ENCODE data around the gene SH3GL1.
A peak's percentile ranks its signal among the peaks of the same experiment; 100 is the strongest.

Gene SH3GL1

DNA sequence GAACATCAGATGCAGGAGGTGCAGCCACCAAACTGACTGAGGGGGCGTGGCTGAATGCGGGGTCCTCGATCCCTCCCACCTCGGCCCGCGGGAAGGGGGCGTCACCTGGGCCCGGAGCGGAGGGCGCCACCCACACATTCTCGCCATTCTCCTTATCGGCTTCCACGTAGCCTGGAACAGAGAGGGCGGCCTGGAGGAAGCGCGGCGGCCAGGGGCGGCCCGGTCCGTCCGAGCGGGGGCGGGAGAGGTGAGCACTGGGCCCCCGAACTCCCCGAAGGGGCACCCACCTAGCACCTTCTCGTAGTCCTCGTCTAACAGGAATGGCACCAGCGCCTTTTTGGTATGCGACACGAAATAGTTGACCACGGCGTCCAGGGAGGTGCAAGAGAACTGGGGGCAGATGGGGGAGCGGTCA lies 73.5 kb downstream of the SH3GL1 start:
- TF ChIP-seq Cebpa-rat (IDR thresholded peaks at IDR 0.05) = no peak
- H3K27ac ChIP-seq = no peak overlapping the region
- H3K9me3 ChIP-seq = peaks cover 4% of the 10 kb centered on the region
- H3K27me3 ChIP-seq = peaks cover 7% of the 10 kb centered on the region; the same call in 1 of the 2 replicates
- 0 out of 2 replicates have a peak, but pooled peaks cover 18% of the 10 kb centered on the region for H3K36me3 ChIP-seq
- peak overlapping the region; percentile 35 for H3K4me2 ChIP-seq
- H3K9ac ChIP-seq = no peak overlapping the region
- H3K4me1 ChIP-seq = peaks cover 28% of the 10 kb centered on the region
- H3K4me3 ChIP-seq = no peak overlapping the region
- no peaks in the 10 kb centered on the region for H4K20me1 ChIP-seq

DNA sequence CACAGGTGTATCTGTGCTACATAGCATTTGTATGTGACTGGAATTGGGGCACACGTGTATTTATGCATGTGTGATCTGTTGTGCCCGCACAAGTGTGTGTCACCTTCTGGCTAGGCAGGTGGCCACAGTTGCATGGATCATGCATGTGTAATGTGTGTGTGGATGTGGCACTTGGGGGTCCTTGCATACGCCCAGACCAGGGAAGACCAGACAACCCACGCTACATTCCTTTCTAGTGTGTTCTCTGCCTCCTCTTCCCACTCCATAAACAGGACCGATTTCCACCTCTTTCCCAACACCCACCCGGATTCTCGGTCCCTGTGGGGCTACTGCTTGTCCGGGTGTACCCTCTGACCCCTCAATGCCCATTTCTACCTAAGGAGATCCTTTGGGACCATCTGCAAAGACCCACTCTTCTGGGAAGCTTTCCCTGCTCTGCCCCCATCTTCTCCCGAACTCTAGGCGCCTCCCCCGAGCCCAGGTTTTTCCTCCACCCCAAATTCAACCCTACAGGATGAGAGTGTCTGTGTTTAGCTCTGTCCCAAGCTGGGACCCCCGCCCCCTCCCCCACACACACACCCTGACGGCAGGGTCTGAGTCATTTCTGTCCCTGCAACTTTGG lies 74.0 kb downstream of the SH3GL1 start:
- Histone ChIP-seq H3K9ac (no peak overlapping the region), H3K4me3 (no peak overlapping the region), H3K27me3 (peaks cover 7% of the 10 kb centered on the region; the same call in 1 of the 2 replicates), H3K4me1 (peaks cover 23% of the 10 kb centered on the region), H4K20me1 (no peaks in the 10 kb centered on the region), H3K36me3 (0 out of 2 replicates have a peak, but pooled peaks cover 18% of the 10 kb centered on the region), H3K4me2 (peak overlapping the region; percentile 35), H3K27ac (no peak overlapping the region), H3K9me3 (peaks cover 9% of the 10 kb centered on the region)
- no peak for TF ChIP-seq Cebpa-rat (IDR thresholded peaks at IDR 0.05)

DNA sequence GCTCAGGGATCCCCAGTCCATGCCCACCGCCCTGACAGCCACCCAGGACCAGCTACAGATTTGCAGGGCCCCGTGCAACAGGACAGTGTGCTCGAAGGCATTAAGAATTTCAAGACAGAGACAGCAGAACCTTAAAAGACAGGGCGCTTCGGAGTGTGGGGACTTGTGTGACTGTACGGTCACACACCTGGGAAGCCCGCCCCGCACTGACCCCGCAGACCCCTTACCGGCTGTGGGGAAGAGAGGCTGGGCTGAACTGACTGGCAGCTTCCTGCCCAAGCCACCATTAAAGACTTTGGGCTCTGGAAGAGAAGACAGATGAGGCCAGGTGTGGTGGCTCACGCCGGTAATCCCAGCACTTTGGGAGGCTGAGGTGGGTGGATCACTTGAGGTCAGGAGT lies 76.1 kb downstream of the SH3GL1 start:
- Histone ChIP-seq H3K4me2 (no peak overlapping the region), H3K9me3 (peaks cover 29% of the 10 kb centered on the region), H3K27me3 (peaks cover 7% of the 10 kb centered on the region; the same call in 1 of the 2 replicates), H3K4me3 (no peak overlapping the region), H4K20me1 (no peaks in the 10 kb centered on the region), H3K36me3 (peaks cover 21% of the 10 kb centered on the region), H3K27ac (no peak overlapping the region), H3K9ac (no peak overlapping the region), H3K4me1 (peaks cover 16% of the 10 kb centered on the region)
- TF ChIP-seq Cebpa-rat (IDR thresholded peaks at IDR 0.05) = no peak

DNA sequence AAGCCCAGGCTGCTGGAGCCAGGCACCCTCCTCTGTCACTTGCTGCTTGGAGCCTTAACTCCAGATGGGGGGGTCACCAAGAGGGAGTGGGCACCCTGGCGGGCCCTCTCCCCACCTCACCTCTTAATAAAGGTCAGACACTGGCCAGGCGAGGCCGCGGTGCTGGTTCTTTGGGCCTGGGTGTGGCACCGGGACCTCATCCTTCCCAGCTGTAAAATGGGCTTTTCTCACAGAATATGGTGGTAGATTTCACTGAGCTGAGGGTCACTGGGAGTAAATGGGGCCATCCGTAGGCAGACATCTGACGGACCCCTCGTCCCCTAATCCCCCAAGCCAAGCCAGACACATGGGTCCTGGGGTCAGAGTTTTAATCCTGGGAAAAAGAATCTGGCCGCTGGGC lies 76.7 kb downstream of the SH3GL1 start:
- peaks cover 34% of the 10 kb centered on the region for H3K9me3 ChIP-seq
- TF ChIP-seq Cebpa-rat (IDR thresholded peaks at IDR 0.05) = no peak
- H3K27ac ChIP-seq = no peak overlapping the region
- no peak overlapping the region for H3K4me2 ChIP-seq
- H4K20me1 ChIP-seq = no peaks in the 10 kb centered on the region
- peaks cover 26% of the 10 kb centered on the region for H3K36me3 ChIP-seq
- H3K9ac ChIP-seq = no peak overlapping the region
- H3K4me3 ChIP-seq = no peak overlapping the region
- peaks cover 7% of the 10 kb centered on the region; the same call in 1 of the 2 replicates for H3K27me3 ChIP-seq
- peaks cover 13% of the 10 kb centered on the region; the same call in 1 of the 2 replicates for H3K4me1 ChIP-seq

DNA sequence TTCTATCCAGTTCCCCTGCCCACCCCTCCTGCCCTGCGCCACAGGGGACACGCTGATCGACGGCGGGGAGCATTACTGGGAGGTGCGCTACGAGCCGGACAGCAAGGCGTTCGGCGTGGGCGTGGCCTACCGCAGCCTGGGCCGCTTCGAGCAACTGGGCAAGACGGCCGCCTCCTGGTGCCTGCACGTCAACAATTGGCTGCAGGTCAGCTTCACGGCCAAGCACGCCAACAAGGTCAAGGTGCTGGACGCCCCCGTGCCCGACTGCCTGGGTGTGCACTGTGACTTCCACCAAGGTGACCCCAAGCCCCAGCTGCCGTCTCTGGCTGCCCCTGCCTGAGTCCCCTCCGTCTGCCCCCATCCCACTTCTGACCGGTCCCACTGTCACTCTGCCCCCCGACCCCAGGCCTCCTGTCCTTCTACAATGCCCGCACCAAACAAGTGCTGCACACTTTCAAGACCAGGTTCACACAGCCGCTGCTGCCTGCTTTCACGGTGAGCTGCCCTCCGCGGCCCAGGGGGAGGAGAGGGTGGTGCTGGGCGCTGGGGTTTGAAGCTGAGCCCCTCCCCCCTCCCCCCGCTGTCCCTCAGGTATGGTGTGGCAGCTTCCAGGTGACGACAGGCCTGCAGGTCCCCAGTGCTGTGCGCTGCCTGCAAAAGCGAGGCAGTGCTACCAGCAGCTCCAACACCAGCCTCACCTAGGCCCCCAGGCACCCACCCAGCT lies 77.2 kb downstream of the SH3GL1 start:
- Histone ChIP-seq H3K4me3 (no peak overlapping the region), H3K4me2 (no peak overlapping the region), H3K4me1 (peaks cover 13% of the 10 kb centered on the region; the same call in 1 of the 2 replicates), H3K27me3 (peaks cover 7% of the 10 kb centered on the region; the same call in 1 of the 2 replicates), H4K20me1 (no peaks in the 10 kb centered on the region), H3K27ac (no peak overlapping the region), H3K36me3 (peaks cover 32% of the 10 kb centered on the region), H3K9ac (no peak overlapping the region), H3K9me3 (peaks cover 35% of the 10 kb centered on the region)
- no peak for TF ChIP-seq Cebpa-rat (IDR thresholded peaks at IDR 0.05)

DNA sequence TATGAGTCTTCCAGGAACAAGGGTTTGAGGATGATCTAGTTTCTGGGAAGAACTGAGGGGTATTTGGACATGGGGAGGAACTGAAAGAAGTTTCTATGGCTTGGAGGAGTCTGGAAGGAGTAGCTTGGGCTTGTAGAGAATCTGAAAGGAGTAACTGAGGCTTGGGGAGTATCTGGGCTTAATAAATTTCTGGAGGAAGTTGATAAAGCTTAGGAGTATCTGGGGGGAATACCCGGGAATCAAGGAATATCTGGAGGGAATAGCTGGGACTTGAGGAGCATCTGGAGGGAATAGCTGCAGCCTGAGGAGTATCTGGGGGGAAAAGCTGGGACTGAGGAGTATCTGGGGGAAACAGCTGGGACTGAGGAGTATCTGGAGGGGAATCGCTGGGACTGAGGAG lies 79.9 kb downstream of the SH3GL1 start:
- Histone ChIP-seq H3K9me3 (peaks cover 35% of the 10 kb centered on the region), H3K27ac (no peak overlapping the region), H3K36me3 (peaks cover 59% of the 10 kb centered on the region), H3K27me3 (no peaks in the 10 kb centered on the region), H3K4me3 (no peak overlapping the region), H4K20me1 (no peaks in the 10 kb centered on the region), H3K4me2 (no peak overlapping the region), H3K9ac (no peak overlapping the region), H3K4me1 (no peaks in the 10 kb centered on the region)
- TF ChIP-seq Cebpa-rat (IDR thresholded peaks at IDR 0.05) = no peak

DNA sequence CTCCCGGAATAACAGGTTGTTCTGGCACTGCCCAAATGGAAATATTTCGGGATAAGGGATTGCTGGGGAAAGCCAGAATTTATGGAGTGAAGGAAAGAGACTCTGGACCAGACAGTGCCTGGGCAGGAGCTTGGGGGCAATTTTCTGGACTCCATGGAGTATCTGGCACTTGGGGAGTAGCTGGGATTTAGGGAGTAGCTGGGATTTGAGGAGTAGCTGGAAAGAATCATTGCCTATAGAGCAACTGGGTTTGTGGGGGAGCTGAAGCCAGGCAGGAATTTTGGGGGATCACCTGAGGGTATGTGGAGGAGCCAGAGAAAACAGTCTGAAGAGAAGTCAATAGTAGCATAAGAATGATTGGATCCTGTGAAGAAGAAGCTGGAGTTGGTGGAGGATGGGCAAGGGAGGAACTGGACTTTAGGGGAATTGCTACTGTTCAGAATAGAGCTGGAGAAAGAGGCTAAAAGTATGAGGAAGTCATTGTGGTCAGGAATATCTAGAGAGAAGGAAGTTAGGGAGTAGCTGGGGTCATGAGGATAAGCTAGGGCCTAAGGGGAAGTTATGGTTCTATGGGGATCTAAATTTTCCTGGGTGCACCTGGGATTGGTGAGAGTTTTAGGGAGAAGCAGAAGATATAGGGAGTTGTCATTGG lies 81.2 kb downstream of the SH3GL1 start:
- H3K27ac ChIP-seq = no peak overlapping the region
- peaks cover 35% of the 10 kb centered on the region for H3K9me3 ChIP-seq
- H3K4me3 ChIP-seq = no peak overlapping the region
- no peaks in the 10 kb centered on the region for H4K20me1 ChIP-seq
- H3K36me3 ChIP-seq = peaks cover 68% of the 10 kb centered on the region
- H3K9ac ChIP-seq = no peak overlapping the region
- H3K4me1 ChIP-seq = no peaks in the 10 kb centered on the region
- TF ChIP-seq Cebpa-rat (IDR thresholded peaks at IDR 0.05) = no peak
- no peak overlapping the region for H3K4me2 ChIP-seq
- H3K27me3 ChIP-seq = no peaks in the 10 kb centered on the region

DNA sequence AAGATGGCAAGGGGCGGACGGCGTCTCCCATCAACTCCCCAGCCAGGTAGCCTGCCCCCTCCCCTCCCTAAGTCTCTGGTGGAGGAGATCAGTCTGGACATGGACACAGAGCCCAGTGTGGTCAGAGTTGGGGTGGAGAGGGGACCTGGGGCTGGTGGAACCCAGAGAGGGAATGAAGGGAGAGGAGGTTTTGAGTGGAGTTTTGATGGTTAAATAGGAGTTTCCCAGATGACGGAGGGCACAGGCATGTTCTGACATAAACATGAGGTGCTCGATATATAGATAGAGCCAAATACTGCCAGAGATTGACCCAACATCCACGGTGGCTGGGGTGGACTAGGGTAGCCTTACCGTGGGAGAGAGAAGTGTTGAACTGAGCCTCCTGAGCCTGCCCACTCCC lies 81.9 kb downstream of the SH3GL1 start:
- no peak for TF ChIP-seq Cebpa-rat (IDR thresholded peaks at IDR 0.05)
- Histone ChIP-seq H4K20me1 (no peaks in the 10 kb centered on the region), H3K4me2 (no peak overlapping the region)

DNA sequence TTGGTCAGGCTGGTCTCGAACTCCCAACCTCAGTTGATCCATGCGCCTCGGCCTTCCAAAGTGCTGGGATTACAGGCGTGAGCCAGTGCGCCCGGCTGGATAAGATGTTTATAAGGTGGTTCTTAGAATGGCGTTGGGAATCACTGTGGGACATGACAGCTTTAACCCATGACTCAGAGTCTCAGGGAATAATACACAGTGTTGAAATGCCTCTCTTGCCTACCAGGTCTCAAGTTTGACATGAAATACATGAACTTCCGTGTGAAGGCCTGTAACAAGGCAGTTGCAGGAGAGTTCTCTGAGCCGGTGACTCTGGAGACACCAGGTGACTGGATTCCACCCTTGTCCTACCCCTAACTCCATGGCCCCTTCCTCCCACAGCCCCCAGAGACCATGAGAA lies 83.4 kb downstream of the SH3GL1 start:
- no peak overlapping the region for H3K27ac ChIP-seq

More for the DNA sequence above, 81.9 kb downstream of the SH3GL1 start:
- no peak overlapping the region for H3K27ac ChIP-seq
- no peak overlapping the region for H3K9ac ChIP-seq
- H3K27me3 ChIP-seq = no peaks in the 10 kb centered on the region
- peaks cover 35% of the 10 kb centered on the region for H3K9me3 ChIP-seq
- H3K36me3 ChIP-seq = peaks cover 67% of the 10 kb centered on the region
- no peak overlapping the region for H3K4me3 ChIP-seq
- H3K4me1 ChIP-seq = no peaks in the 10 kb centered on the region

More for the DNA sequence above, 83.4 kb downstream of the SH3GL1 start:
- no peaks in the 10 kb centered on the region for H3K4me1 ChIP-seq
- H3K4me2 ChIP-seq = no peak overlapping the region
- no peaks in the 10 kb centered on the region for H3K27me3 ChIP-seq
- peaks cover 32% of the 10 kb centered on the region for H3K9me3 ChIP-seq
- H4K20me1 ChIP-seq = no peaks in the 10 kb centered on the region
- no peak overlapping the region for H3K4me3 ChIP-seq
- TF ChIP-seq Cebpa-rat (IDR thresholded peaks at IDR 0.05) = no peak
- H3K9ac ChIP-seq = no peak overlapping the region
- peaks cover 68% of the 10 kb centered on the region for H3K36me3 ChIP-seq

Data from BLaER1 (cell line).